IMR-90 (cell line): ENCODE data around the gene NEGR1. TPM values are rescaled to one million over a fixed set of nuclear protein-coding genes. Genes with fewer than 3 reads are reported as not detected.

Source experiments
- ATAC-seq: fragments of 200-7000 bp; cut with Tn5 transposase; 2 replicates; pipeline ENCODE4 v1.9.1; 2020; ENCODE audit warnings: low read depth, mild to moderate bottlenecking, moderate library complexity
- BruUV-seq: library from RNA; stranded (reverse); fragments of 400-500 nt; replicated peaks from 2 replicates; lab custom pipeline; 2021; lab: Mats Ljungman, UMichigan
- CTCF ChIA-PET: fragments of 300-600 bp; formaldehyde crosslinking; extraction: SDS; loops from one replicate; lab custom pipeline; 2021; ENCODE audit warnings: antibody characterized with exemption; lab: Yijun Ruan, JAX
- POLR2A ChIA-PET: fragments of 300-600 bp; sonication (Branson Sonifier 250); formaldehyde crosslinking; loops from one replicate; lab custom pipeline; 2022; ENCODE audit warnings: antibody characterized with exemption; ENCODE audit not compliant: unreplicated experiment; lab: Charles Lee
- DNase-seq: peaks from one replicate; pipeline ENCODE4 v3.0.0; 2013
- H2AFZ ChIP-seq: replicated peaks from 2 replicates; pipeline ENCODE3; 2013; ENCODE audit warnings: low read length, mild to moderate bottlenecking; ENCODE audit not compliant: poor library complexity
- H2AK5ac ChIP-seq: 2 replicates; pipeline ENCODE4 v1.6.1; 2013; ENCODE audit warnings: low read depth, low read length, inconsistent platforms
- H2AK9ac ChIP-seq: replicated peaks from 2 replicates; pipeline ENCODE3; 2013; ENCODE audit warnings: mild to moderate bottlenecking, low read depth, low read length, moderate library complexity; ENCODE audit not compliant: poor library complexity
- H2BK120ac ChIP-seq: 2 replicates; pipeline ENCODE4 v1.6.1; 2013; ENCODE audit warnings: low read depth, low read length, inconsistent platforms
- H2BK15ac ChIP-seq: 3 replicates; pipeline ENCODE4 v1.6.1; 2013; ENCODE audit warnings: low read depth, low read length, inconsistent platforms
- H2BK20ac ChIP-seq: 2 replicates; pipeline ENCODE4 v1.6.1; 2013; ENCODE audit warnings: low read depth, mild to moderate bottlenecking, inconsistent platforms, low read length, moderate library complexity
- H2BK5ac ChIP-seq: 2 replicates; pipeline ENCODE4 v1.6.1; 2013; ENCODE audit warnings: mild to moderate bottlenecking, low read depth, low read length, inconsistent platforms; ENCODE audit not compliant: poor library complexity, severe bottlenecking
- H3K14ac ChIP-seq: replicated peaks from 2 replicates; pipeline ENCODE4 v1.6.1; 2013; ENCODE audit warnings: low read depth, low read length, inconsistent platforms
- H3K18ac ChIP-seq: 2 replicates; pipeline ENCODE4 v1.6.1; 2013; ENCODE audit warnings: low read depth, low read length, control low read depth
- H3K23ac ChIP-seq: 2 replicates; pipeline ENCODE4 v1.6.1; 2013; ENCODE audit warnings: low read depth, low read length, inconsistent platforms
- H3K27ac ChIP-seq: 2 replicates; pipeline ENCODE4 v1.5.1; 2013; ENCODE audit warnings: mild to moderate bottlenecking, control low read depth, low read length; ENCODE audit not compliant: insufficient read depth
- H3K27me3 ChIP-seq: 2 replicates; pipeline ENCODE4 v1.6.1; 2013; ENCODE audit warnings: low read length; ENCODE audit not compliant: control insufficient read depth, insufficient read depth
- H3K36me3 ChIP-seq: 2 replicates; pipeline ENCODE4 v1.6.1; 2013; ENCODE audit warnings: low read length, mixed read lengths; ENCODE audit not compliant: control insufficient read depth, insufficient read depth
- H3K4ac ChIP-seq: 2 replicates; pipeline ENCODE4 v1.6.1; 2013; ENCODE audit warnings: low read depth, low read length, inconsistent platforms
- H3K4me1 ChIP-seq: 2 replicates; pipeline ENCODE4 v1.6.1; 2013; ENCODE audit warnings: low read length, mixed read lengths; ENCODE audit not compliant: control insufficient read depth, insufficient read depth
- H3K4me2 ChIP-seq: 2 replicates; pipeline ENCODE4 v1.6.1; 2013; ENCODE audit warnings: low read depth, mild to moderate bottlenecking, control low read depth, low read length, moderate library complexity
- H3K4me3 ChIP-seq: 2 replicates; pipeline ENCODE4 v1.5.1; 2013; ENCODE audit warnings: low read depth, mild to moderate bottlenecking, control low read depth, low read length, moderate library complexity; ENCODE audit not compliant: insufficient read depth
- H3K56ac ChIP-seq: 2 replicates; pipeline ENCODE4 v1.6.1; 2013; ENCODE audit warnings: low read length, inconsistent platforms; ENCODE audit not compliant: insufficient read depth; ENCODE audit errors: extremely low read depth
- H3K79me1 ChIP-seq, 2 experiments: 2 replicates each; pipeline ENCODE4 v1.6.1; 2013; ENCODE audit warnings: low read length in 2 of 2, inconsistent platforms in 1 of 2, low read depth in 1 of 2
- H3K9ac ChIP-seq: 2 replicates; pipeline ENCODE4 v1.6.1; 2013; ENCODE audit warnings: low read depth, low read length, control low read depth
- H3K9me1 ChIP-seq: 2 replicates; pipeline ENCODE4 v1.6.1; 2013; ENCODE audit warnings: low read length, inconsistent platforms; ENCODE audit not compliant: insufficient read depth
- H3K9me3 ChIP-seq: 2 replicates; pipeline ENCODE4 v1.6.1; 2013; ENCODE audit warnings: low read length; ENCODE audit not compliant: control insufficient read depth, insufficient read depth
- H4K20me1 ChIP-seq: 2 replicates; pipeline ENCODE4 v1.6.1; 2013; ENCODE audit warnings: low read length, inconsistent platforms; ENCODE audit not compliant: insufficient read depth
- H4K5ac ChIP-seq: 2 replicates; pipeline ENCODE4 v1.6.1; 2013; ENCODE audit warnings: mild to moderate bottlenecking, low read depth, low read length, control low read depth
- H4K8ac ChIP-seq, 2 experiments: 2 replicates each; pipeline ENCODE4 v1.6.1; 2013; ENCODE audit warnings: low read depth in 2 of 2, low read length in 2 of 2, control low read depth in 1 of 2, inconsistent platforms in 1 of 2
- H4K91ac ChIP-seq: 2 replicates; pipeline ENCODE4 v1.6.1; 2013; ENCODE audit warnings: low read depth, low read length, inconsistent platforms; ENCODE audit not compliant: insufficient read depth
- BHLHE40 ChIP-seq: fragments of 150-350 bp; IDR thresholded peaks from 2 replicates; pipeline ENCODE4 v1.6.1; 2016; ENCODE audit warnings: mild to moderate bottlenecking, low read depth, low read length
- CHD1 ChIP-seq: IDR thresholded peaks from 2 replicates; pipeline ENCODE4 v1.6.1; 2012; ENCODE audit warnings: low read depth, low read length, improper control_type of control experiment
- FOS ChIP-seq: fragments of 150-350 bp; IDR thresholded peaks from 2 replicates; pipeline ENCODE4 v1.6.1; 2016; ENCODE audit warnings: low read depth, low read length
- MAZ ChIP-seq: IDR thresholded peaks from 2 replicates; pipeline ENCODE4 v1.6.1; 2012; ENCODE audit warnings: low read depth, mild to moderate bottlenecking, low read length, improper control_type of control experiment, moderate library complexity, borderline replicate concordance
- MXI1 ChIP-seq: IDR thresholded peaks from 2 replicates; pipeline ENCODE4 v1.6.1; 2012; ENCODE audit warnings: low read depth, mild to moderate bottlenecking, low read length, moderate library complexity, borderline replicate concordance
- NFE2L2 ChIP-seq: fragments of 150-350 bp; IDR thresholded peaks from 2 replicates; pipeline ENCODE4 v1.6.1; 2016; ENCODE audit warnings: low read depth, mild to moderate bottlenecking, low read length
- RCOR1 ChIP-seq: IDR thresholded peaks from 2 replicates; pipeline ENCODE4 v1.6.1; 2012; ENCODE audit warnings: mild to moderate bottlenecking, low read length, improper control_type of control experiment; ENCODE audit not compliant: insufficient replicate concordance
- dilution Hi-C: fragments of 300-500 bp; cut with HindIII; formaldehyde crosslinking; loops from one replicate; pipeline ENCODE4 v1.14.3; 2018; ENCODE audit warnings: low sequenced_read_pairs; ENCODE audit not compliant: unreplicated experiment
- in situ Hi-C: fragments of 300-500 bp; cut with MboI; formaldehyde crosslinking; loops from 3 replicates; pipeline ENCODE4 v1.14.3; 2019; ENCODE audit warnings: low sequenced_read_pairs, inconsistent platforms, mixed read lengths
- intact Hi-C: fragments of 100-400 bp; cut with micrococcal nuclease; formaldehyde crosslinking; loops from 2 replicates; pipeline ENCODE4 v1.10.0; 2022
- polyA plus RNA-seq, 3 experiments: library from polyadenylated mRNA; depleted of rRNA; stranded (reverse); fragments of >200 nt; gene quantifications; 2 replicates each; pipeline ENCODE4 v1.2.3, GENCODE V29; 2012; ENCODE audit warnings: low replicate concordance in 1 of 3
- total RNA-seq: library from RNA; depleted of rRNA; stranded (reverse); fragments of >200 nt; gene quantifications from 2 replicates; pipeline ENCODE4 v1.2.3, GENCODE V29; 2012
- TF ChIP-seq, protein P1 (sequence below): fragments of 150-350 bp; IDR thresholded peaks from 2 replicates; pipeline ENCODE4 v1.6.1; 2017; ENCODE audit warnings: mild to moderate bottlenecking, antibody characterized with exemption, low read length, low read depth
- TF ChIP-seq, protein P2 (sequence below): fragments of 150-350 bp; IDR thresholded peaks from 2 replicates; pipeline ENCODE4 v1.6.1; 2016; ENCODE audit warnings: low read depth, mild to moderate bottlenecking, low read length, moderate library complexity, borderline replicate concordance
- TF ChIP-seq, protein P3 (sequence below): conservative IDR thresholded peaks from 2 replicates; pipeline ENCODE4 v1.5.1; 2012; ENCODE audit warnings: mild to moderate bottlenecking, low read depth, low read length, improper control_type of control experiment

The NEGR1 gene
- total and polyA plus RNA-seq, 2 of the 4 experiments (the other 2 are of a cell fraction), result 5.1 to 9.1 TPM

DNA sequence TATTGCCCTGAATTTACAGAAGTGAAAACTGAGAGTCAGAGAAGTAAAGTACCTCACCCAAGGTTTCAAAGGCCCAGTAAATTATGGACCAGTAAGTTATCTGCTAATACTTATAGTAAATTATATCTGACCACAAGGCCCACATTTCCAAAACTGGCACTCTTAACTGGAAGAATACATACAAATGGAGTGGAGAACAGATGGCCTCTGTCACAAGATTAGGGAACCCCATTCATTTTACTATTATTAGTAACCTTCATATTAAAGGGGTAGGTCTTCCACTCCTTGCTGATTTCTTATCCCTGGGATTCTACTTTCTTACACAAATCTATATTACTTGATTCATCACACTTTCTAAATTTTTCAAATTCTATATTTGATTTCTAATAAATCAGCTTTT lies 588.8 kb downstream of the NEGR1 start:
- no TSS peak for BruUV-seq
- dilution Hi-C loops, result no loop called here
- no peak for TF ChIP-seq MAZ
- TF ChIP-seq, protein P1, sequence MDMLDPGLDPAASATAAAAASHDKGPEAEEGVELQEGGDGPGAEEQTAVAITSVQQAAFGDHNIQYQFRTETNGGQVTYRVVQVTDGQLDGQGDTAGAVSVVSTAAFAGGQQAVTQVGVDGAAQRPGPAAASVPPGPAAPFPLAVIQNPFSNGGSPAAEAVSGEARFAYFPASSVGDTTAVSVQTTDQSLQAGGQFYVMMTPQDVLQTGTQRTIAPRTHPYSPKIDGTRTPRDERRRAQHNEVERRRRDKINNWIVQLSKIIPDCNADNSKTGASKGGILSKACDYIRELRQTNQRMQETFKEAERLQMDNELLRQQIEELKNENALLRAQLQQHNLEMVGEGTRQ, result no peak
- no peak for TF ChIP-seq BHLHE40
- no peak for TF ChIP-seq RCOR1
- TF ChIP-seq MXI1, result no peak
- TF ChIP-seq FOS, result no peak
- TF ChIP-seq CHD1, result no peak
- TF ChIP-seq NFE2L2, result no peak
- TF ChIP-seq, protein P2, sequence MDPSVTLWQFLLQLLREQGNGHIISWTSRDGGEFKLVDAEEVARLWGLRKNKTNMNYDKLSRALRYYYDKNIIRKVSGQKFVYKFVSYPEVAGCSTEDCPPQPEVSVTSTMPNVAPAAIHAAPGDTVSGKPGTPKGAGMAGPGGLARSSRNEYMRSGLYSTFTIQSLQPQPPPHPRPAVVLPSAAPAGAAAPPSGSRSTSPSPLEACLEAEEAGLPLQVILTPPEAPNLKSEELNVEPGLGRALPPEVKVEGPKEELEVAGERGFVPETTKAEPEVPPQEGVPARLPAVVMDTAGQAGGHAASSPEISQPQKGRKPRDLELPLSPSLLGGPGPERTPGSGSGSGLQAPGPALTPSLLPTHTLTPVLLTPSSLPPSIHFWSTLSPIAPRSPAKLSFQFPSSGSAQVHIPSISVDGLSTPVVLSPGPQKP, result no peak
- TF ChIP-seq, protein P3, sequence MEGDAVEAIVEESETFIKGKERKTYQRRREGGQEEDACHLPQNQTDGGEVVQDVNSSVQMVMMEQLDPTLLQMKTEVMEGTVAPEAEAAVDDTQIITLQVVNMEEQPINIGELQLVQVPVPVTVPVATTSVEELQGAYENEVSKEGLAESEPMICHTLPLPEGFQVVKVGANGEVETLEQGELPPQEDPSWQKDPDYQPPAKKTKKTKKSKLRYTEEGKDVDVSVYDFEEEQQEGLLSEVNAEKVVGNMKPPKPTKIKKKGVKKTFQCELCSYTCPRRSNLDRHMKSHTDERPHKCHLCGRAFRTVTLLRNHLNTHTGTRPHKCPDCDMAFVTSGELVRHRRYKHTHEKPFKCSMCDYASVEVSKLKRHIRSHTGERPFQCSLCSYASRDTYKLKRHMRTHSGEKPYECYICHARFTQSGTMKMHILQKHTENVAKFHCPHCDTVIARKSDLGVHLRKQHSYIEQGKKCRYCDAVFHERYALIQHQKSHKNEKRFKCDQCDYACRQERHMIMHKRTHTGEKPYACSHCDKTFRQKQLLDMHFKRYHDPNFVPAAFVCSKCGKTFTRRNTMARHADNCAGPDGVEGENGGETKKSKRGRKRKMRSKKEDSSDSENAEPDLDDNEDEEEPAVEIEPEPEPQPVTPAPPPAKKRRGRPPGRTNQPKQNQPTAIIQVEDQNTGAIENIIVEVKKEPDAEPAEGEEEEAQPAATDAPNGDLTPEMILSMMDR, result no peak

More for the DNA sequence above, 588.8 kb downstream of the NEGR1 start:
- no peak overlapping the region for H3K9ac ChIP-seq
- no peak overlapping the region for H4K91ac ChIP-seq
- POLR2A ChIA-PET, result no interaction called here
- H4K8ac ChIP-seq, result no peak overlapping the region
- H3K9me3 ChIP-seq, result no peaks in the 10 kb centered on the region
- CTCF ChIA-PET, result no interaction called here
- H2AFZ ChIP-seq, result no peak overlapping the region
- no peak overlapping the region for H3K56ac ChIP-seq
- H4K5ac ChIP-seq, result no peak overlapping the region
- H2AK5ac ChIP-seq, result no peak overlapping the region
- H3K18ac ChIP-seq, result no peak overlapping the region
- no peaks in the 10 kb centered on the region for H3K79me1 ChIP-seq
- H3K4me1 ChIP-seq, result no peaks in the 10 kb centered on the region
- H2AK9ac ChIP-seq, result no peak overlapping the region
- H3K14ac ChIP-seq, result no peak overlapping the region
- H2BK120ac ChIP-seq, result no peak overlapping the region
- H2BK20ac ChIP-seq, result no peak overlapping the region
- no peak overlapping the region for H3K27ac ChIP-seq
- H3K9me1 ChIP-seq, result no peaks in the 10 kb centered on the region
- H3K27me3 ChIP-seq, result no peaks in the 10 kb centered on the region
- in situ Hi-C loops (no loop called here), intact Hi-C loops (no loop called here)
- H3K4me3 ChIP-seq, result no peak overlapping the region
- H3K23ac ChIP-seq, result no peak overlapping the region
- no peak overlapping the region for H3K4me2 ChIP-seq
- no peak overlapping the region for H2BK15ac ChIP-seq
- H3K4ac ChIP-seq, result no peak overlapping the region
- DNase-seq (no peak), ATAC-seq (no peak)
- H4K20me1 ChIP-seq, result no peaks in the 10 kb centered on the region
- H3K36me3 ChIP-seq, result no peaks in the 10 kb centered on the region
- H2BK5ac ChIP-seq, result no peak overlapping the region
